Activated naive CD8-positive, alpha-beta T cell treated with anti-CD3 and anti-CD28 coated beads for 36 hours (primary cell): ENCODE results near the gene PAX1. TPM values are rescaled to one million over a fixed set of nuclear protein-coding genes. Genes with fewer than 3 reads are reported as not detected.

Experiments
- DNase-seq: peaks from one replicate; pipeline ENCODE4 v3.0.0; 2021
- H3K27ac Mint-ChIP-seq: one replicate; pipeline ENCODE4 v1.8.0; 2022; ENCODE audit warnings: mild to moderate bottlenecking, moderate library complexity, mixed read lengths
- H3K27me3 Mint-ChIP-seq: one replicate; pipeline ENCODE4 v1.8.0; 2022; ENCODE audit warnings: mild to moderate bottlenecking, mixed read lengths
- H3K36me3 Mint-ChIP-seq: one replicate; pipeline ENCODE4 v1.8.0; 2021; ENCODE audit warnings: mild to moderate bottlenecking, mixed read lengths
- H3K4me1 Mint-ChIP-seq: one replicate; pipeline ENCODE4 v1.8.0; 2021; ENCODE audit warnings: mixed read lengths
- H3K4me3 Mint-ChIP-seq: one replicate; pipeline ENCODE4 v1.8.0; 2022; ENCODE audit warnings: mild to moderate bottlenecking, moderate library complexity, mixed read lengths
- H3K9me3 Mint-ChIP-seq: one replicate; pipeline ENCODE4 v1.8.0; 2022; ENCODE audit warnings: mixed read lengths
- total RNA-seq, 2 experiments: library from RNA; stranded (reverse); gene quantifications; one replicate each; pipeline ENCODE4 v1.2.3, GENCODE V29; 2021

The PAX1 gene
- total RNA-seq, 2 experiments from 2014 or later = not detected

GRCh38 chr20:21710341-21710740, 4.9 kb downstream of the PAX1 start:
- Mint-ChIP-seq H3K4me3 (no peak overlapping the region), H3K4me1 (no peaks in the 10 kb centered on the region), H3K27ac (no peak overlapping the region), H3K36me3 (no peaks in the 10 kb centered on the region), H3K27me3 (peaks cover 86% of the 10 kb centered on the region), H3K9me3 (no peaks in the 10 kb centered on the region)
- no peak for DNase-seq

DNA sequence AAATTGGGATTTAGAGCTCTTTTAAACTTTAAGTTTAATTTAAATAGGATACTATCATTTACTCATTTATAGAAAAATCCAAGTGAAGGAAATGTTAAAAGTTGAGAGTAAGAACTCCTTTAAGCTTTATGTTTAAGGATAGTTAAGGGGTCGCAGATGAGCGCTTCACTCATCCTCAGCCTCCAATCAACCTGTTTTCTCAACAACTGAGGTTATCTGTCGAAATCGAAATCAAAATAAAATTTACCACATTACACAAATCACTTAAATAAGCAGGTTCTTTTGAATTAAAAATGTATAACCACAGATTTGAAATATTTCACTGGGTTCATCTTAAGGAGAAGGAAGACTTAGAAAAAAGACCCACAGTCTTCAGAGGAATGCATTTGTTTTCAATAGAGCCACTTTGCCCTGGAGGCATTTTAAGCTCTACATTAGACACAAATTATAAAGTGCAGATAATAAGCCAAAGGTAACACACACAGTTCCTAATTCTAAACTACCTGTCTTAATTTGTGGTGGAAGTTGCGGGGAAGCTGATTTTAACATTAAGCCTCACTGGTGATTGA, 5.5 kb downstream of the PAX1 start:
- no peaks in the 10 kb centered on the region for H3K4me1 Mint-ChIP-seq
- no peaks in the 10 kb centered on the region for H3K36me3 Mint-ChIP-seq
- no peak overlapping the region for H3K4me3 Mint-ChIP-seq
- H3K9me3 Mint-ChIP-seq = no peaks in the 10 kb centered on the region
- no peak for DNase-seq
- no peak overlapping the region for H3K27ac Mint-ChIP-seq
- peaks cover 88% of the 10 kb centered on the region for H3K27me3 Mint-ChIP-seq

GRCh38 chr20:21712443-21713059, 7.1 kb downstream of the PAX1 start:
- no peaks in the 10 kb centered on the region for H3K36me3 Mint-ChIP-seq
- no peaks in the 10 kb centered on the region for H3K9me3 Mint-ChIP-seq
- H3K27me3 Mint-ChIP-seq = peaks cover 87% of the 10 kb centered on the region
- H3K4me1 Mint-ChIP-seq = no peaks in the 10 kb centered on the region
- H3K27ac Mint-ChIP-seq = no peak overlapping the region
- DNase-seq = no peak
- H3K4me3 Mint-ChIP-seq = no peak overlapping the region

GRCh38 chr20:21713470-21713869, 8.0 kb downstream of the PAX1 start:
- no peak overlapping the region for H3K27ac Mint-ChIP-seq
- no peak for DNase-seq
- H3K4me1 Mint-ChIP-seq = no peaks in the 10 kb centered on the region

DNA sequence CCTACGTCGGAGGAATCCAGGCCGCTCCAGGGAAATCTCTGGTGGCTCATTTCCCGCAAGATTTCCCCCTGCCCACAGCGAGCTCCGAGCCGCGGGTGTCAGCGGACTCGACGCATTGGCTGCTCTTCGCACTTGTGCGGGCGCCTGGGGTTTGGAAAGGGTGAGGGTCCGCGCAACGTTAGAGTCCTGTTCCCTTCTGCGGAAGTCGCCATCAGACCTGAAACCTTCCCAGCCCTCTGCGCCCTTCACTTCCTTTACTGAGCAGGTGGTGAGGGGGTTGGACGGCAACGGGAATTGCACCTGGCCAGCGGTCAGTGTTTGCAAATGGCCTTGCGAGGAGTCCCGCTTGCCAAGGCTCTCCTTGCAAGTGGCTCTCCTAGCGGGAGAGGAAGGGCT, 8.4 kb downstream of the PAX1 start:
- peaks cover 80% of the 10 kb centered on the region for H3K27me3 Mint-ChIP-seq
- no peaks in the 10 kb centered on the region for H3K9me3 Mint-ChIP-seq
- no peak overlapping the region for H3K27ac Mint-ChIP-seq
- H3K4me1 Mint-ChIP-seq = no peaks in the 10 kb centered on the region
- no peak for DNase-seq
- H3K4me3 Mint-ChIP-seq = no peak overlapping the region
- no peaks in the 10 kb centered on the region for H3K36me3 Mint-ChIP-seq

More at GRCh38 chr20:21713470-21713869, 8.0 kb downstream of the PAX1 start:
- Mint-ChIP-seq H3K27me3 (peaks cover 85% of the 10 kb centered on the region), H3K36me3 (no peaks in the 10 kb centered on the region), H3K9me3 (no peaks in the 10 kb centered on the region), H3K4me3 (no peak overlapping the region)

DNA sequence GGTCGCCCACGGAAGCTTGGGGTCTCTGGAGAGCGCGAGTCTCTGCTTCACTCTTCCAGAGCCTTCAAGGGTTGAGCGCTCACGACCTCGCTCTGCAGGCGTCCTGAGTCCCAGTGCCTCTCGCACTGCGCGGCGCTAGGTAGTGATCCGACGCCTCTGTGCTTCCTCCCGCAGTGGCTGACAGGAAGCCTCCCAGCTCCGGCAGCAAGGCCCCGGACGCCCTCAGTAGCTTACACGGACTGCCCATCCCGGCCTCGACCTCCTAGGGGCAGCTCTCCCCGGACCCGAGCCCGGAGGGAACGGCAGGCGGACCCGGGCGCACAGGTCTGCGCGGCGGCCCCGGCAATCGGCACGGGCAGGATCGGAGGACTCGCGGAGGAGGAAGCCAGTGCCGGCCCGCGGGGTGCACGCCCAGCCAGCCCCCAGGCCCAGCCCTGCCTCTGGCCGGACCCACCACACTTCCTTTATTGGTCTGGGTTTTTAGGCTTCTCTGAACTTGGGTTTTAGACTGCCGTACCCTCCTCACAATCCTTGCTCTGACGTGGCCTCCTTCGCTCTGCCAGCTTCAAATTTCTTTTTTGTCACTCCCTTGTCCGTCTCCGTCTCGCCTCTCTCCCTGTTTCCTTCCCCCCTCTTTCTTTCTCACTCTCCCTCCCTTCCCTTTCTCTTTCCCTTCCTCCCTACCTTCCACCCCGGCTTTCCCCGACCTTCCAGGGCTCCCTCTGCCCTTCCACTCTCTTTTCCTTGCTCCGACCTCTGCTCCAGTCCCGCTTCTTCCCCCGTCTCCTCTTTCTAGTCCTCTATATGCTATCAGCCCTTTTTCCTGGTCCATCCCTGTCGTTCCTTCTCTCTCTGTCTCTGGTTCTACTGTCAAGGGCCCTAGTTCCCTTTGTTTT, 9.1 kb downstream of the PAX1 start:
- Mint-ChIP-seq H3K4me1 (no peaks in the 10 kb centered on the region), H3K27me3 (peaks cover 77% of the 10 kb centered on the region), H3K36me3 (no peaks in the 10 kb centered on the region), H3K4me3 (no peak overlapping the region), H3K9me3 (no peaks in the 10 kb centered on the region), H3K27ac (no peak overlapping the region)
- no peak for DNase-seq

DNA sequence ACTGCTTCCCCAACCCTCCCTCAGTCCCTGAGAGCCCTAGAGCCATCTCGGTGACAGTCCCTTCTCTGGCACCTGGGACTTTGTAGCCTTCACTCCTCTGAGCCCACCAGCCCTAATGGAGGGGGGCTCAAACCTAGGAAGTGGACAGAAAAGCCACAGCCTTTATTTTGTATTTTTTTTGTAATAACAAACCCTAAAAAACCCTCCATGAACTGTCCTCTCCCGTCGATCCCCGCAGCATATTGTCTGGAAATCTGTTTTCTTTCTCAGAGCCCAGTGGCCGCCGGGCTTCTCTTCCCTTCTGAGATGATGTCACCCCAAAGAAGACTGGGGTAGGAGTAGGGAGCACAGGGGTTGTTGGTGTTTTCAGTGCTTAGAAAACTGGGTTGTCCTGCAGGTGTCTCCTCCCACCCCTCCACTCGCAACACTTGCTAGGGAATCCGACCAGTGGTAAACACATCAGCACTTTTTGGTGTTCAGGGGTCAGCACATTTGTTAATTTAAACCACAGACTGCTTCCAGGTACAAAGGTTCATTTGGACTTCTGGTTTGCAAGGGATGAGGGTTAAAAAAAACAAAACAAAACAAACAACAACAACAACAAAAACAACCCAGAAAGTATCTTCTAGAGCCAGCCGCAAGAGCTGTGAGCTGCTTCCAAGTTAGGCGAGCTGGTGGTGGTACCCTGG, 9.9 kb downstream of the PAX1 start:
- Mint-ChIP-seq H3K27ac (no peak overlapping the region), H3K27me3 (peaks cover 74% of the 10 kb centered on the region), H3K4me1 (no peaks in the 10 kb centered on the region), H3K36me3 (no peaks in the 10 kb centered on the region), H3K9me3 (no peaks in the 10 kb centered on the region), H3K4me3 (no peak overlapping the region)
- no peak for DNase-seq

- no peaks in the 10 kb centered on the region for H3K9me3 Mint-ChIP-seq
These were observed 14.2 kb downstream of the PAX1 start for GRCh38 chr20:21719592-21720214.

GRCh38 chr20:21725892-21726291, 20.4 kb downstream of the PAX1 start:
- Mint-ChIP-seq H3K36me3 (no peaks in the 10 kb centered on the region), H3K4me1 (no peaks in the 10 kb centered on the region), H3K9me3 (no peaks in the 10 kb centered on the region), H3K27ac (no peak overlapping the region), H3K27me3 (peaks cover 5% of the 10 kb centered on the region), H3K4me3 (no peak overlapping the region)
- no peak for DNase-seq

More at GRCh38 chr20:21719592-21720214, 14.2 kb downstream of the PAX1 start:
- DNase-seq = peak; percentile 26
- Mint-ChIP-seq H3K4me1 (no peaks in the 10 kb centered on the region), H3K27me3 (peaks cover 42% of the 10 kb centered on the region), H3K36me3 (no peaks in the 10 kb centered on the region), H3K4me3 (no peak overlapping the region), H3K27ac (no peak overlapping the region)

GRCh38 chr20:21729316-21729715, 23.9 kb downstream of the PAX1 start:
- Mint-ChIP-seq H3K36me3 (no peaks in the 10 kb centered on the region), H3K4me3 (no peak overlapping the region), H3K4me1 (no peaks in the 10 kb centered on the region), H3K9me3 (no peaks in the 10 kb centered on the region), H3K27me3 (peaks cover 5% of the 10 kb centered on the region), H3K27ac (no peak overlapping the region)
- no peak for DNase-seq

DNA sequence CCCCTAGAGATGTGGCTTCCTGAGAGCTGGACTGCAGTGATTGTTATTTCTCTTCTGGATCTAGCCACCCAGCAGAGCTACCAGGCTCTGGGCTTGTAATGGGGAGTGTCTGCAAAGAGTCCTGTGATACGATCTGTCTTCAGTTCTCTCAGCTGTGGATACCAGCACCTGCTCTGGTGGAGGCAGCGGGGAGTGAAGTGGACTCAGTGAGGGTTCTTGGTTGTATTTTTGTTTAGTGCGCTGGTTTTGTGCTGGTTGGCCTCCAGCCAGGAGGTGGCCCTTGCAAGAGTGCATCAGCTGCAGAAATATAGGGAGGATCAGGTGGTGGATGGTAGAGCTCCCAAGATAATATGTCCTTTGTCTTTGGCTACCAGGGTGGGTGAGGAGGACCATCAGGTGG, 33.7 kb downstream of the PAX1 start:
- no peak overlapping the region for H3K4me3 Mint-ChIP-seq
- H3K9me3 Mint-ChIP-seq = peaks cover 5% of the 10 kb centered on the region
- no peak for DNase-seq
- H3K4me1 Mint-ChIP-seq = no peaks in the 10 kb centered on the region
- H3K27ac Mint-ChIP-seq = no peak overlapping the region
- no peaks in the 10 kb centered on the region for H3K27me3 Mint-ChIP-seq
- H3K36me3 Mint-ChIP-seq = no peaks in the 10 kb centered on the region

- no peak for DNase-seq
- Mint-ChIP-seq H3K27me3 (no peaks in the 10 kb centered on the region), H3K27ac (no peak overlapping the region), H3K4me1 (no peaks in the 10 kb centered on the region), H3K9me3 (peaks cover 5% of the 10 kb centered on the region), H3K4me3 (no peak overlapping the region), H3K36me3 (no peaks in the 10 kb centered on the region)
These were observed 34.2 kb downstream of the PAX1 start for GRCh38 chr20:21739682-21740081.

DNA sequence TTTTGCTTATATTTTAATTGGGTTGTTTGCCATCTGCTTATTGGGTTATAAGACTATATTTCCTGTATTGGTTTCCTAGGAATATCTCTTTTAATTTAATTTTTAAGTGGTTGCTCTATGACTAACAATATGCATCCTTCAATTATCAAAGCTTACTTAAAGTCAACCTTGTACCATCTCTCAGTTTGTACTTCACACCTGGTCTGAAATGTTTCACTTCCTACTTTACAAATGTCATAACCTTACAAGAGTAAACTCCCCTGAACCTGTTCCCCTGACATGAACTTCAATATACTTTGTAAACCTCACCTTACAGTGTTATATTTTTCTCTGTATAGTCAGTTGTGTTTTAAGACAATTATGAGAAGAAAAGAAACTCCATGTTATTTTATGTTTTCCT, 35.8 kb downstream of the PAX1 start:
- DNase-seq = no peak
- Mint-ChIP-seq H3K27ac (no peak overlapping the region), H3K4me3 (no peak overlapping the region), H3K9me3 (peaks cover 7% of the 10 kb centered on the region), H3K27me3 (no peaks in the 10 kb centered on the region), H3K4me1 (no peaks in the 10 kb centered on the region), H3K36me3 (no peaks in the 10 kb centered on the region)

DNA sequence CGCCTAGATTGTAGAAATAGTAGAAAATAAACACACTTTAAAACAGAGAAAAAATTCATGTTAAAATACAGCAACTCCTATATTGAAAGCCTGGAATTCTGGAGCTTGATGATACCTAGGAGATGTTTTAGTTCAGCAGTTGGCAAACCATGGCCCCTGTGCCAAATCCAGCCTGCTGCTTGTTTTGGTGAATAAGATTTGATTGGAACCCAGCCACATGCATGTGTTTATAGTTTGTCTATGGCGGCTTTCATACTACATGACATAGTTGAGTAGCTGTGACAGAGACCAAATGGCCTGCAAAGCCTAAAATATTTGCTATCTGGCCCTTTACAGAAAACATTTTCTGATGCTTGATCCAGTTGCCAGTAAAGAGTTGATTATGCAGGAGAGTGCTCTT, 57.2 kb downstream of the PAX1 start:
- Mint-ChIP-seq H3K36me3 (no peaks in the 10 kb centered on the region), H3K27ac (no peak overlapping the region), H3K4me3 (no peak overlapping the region), H3K27me3 (peaks cover 6% of the 10 kb centered on the region), H3K4me1 (no peaks in the 10 kb centered on the region), H3K9me3 (no peaks in the 10 kb centered on the region)
- DNase-seq = no peak
